GM21367 (cell line): ENCODE measurements around the gene LCE4A.
"Not testable (repeated sequence)": the region's sequence is repeated elsewhere in the genome, so short reads cannot be mapped to it uniquely, and the experiment has no call there.

ENCODE experiments used
- ATAC-seq: cut with Tn5 transposase; IDR thresholded peaks from one replicate; pipeline ENCODE4 v1.9.1; 2021; ENCODE audit not compliant: unreplicated experiment

The LCE4A gene, protein sequence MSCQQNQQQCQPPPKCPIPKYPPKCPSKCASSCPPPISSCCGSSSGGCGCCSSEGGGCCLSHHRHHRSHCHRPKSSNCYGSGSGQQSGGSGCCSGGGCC

DNA sequence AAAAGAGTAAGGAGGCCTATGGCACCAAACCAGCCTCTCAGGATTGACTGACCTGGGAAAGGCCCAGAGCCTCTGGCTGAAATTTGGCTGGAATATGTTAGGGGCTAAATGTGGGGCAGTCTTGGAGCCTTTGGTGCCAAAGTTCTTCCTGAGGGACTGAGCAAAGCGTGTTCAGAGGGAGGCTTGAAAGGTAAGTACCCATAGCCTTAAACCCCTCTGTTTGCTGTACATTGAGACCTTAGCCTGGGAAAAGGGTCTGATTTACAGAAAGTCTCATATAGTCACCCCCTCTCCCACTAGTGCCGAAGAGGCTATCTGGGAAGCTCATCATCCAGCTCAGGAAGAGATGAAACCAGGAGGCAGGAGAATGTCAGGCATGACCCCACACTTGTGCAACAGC lies at the start of gene LCE4A:
Gene LCE4A (plus strand): TSS at position 301 of the 400 bp plus-strand sequence. CDS start 916 bp downstream, outside the sequence.
- no peak for ATAC-seq

DNA sequence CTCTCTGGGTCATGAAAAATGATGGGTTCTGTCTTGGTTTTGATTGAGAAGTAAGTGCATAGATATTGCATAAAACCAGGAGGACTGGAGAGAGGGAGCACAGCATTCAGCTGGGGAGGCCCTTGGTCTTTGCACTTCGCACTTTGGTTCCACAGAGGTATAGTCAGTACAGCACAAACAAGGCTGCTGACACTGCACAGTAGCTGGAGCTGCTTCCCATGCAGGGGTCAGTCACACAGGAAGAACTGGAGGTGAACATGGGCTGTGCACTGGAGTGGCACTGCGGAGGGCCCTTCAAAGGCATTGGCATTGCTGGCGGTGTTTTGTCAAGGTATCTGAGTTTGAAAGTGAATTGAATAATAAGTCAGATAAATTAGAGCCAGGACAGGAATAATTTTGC lies 49.3 kb upstream of the LCE4A start:
- no peak for ATAC-seq

- ATAC-seq = no peak
Measured at GRCh38 chr1:152663098-152663497, 44.9 kb upstream of the LCE4A start, which contains the start of gene LCE2D. Gene LCE2D, plus strand, starts transcription at chr1:152663380. Its CDS starts 726 bp downstream, at chr1:152664106.

DNA sequence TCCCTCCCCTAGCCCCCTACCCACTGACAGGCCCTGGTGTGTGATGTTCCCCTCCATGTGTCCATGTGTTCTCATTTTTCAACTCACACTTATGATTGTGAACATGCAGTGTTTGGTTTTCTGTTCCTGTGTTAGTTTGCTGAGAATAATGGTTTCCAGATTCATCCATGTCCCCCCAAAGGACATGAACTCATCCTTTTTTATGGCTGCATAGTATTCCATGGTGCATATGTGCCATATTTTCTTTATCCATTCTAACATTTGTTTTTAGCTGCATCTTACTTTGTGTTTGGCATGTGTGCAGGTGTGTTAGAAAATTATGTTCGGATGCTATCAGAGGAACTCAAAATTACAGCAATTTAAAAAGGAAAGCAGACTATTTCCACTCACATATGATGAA lies 41.8 kb upstream of the LCE4A start:
- not testable (repeated sequence) for ATAC-seq

- no peak for ATAC-seq
Measured at GRCh38 chr1:152667648-152668047, 40.3 kb upstream of the LCE4A start.

DNA sequence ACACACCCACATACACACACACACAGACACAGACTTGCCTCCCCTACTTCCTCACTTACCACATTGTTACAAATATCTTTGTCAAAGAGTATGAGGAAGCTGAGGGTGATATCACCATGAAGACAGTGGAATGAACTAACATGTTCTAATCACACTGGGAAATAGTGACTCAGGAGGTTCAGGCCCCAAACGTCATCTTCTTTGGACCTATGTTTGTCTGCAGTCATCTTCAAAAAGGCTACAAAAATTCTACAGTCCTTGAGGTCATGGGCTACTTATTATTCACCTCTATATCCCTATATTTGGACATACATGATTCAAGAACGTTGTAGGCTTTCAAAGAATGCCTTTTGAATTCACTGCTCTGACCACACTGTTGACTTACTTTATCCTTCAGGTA lies 34.9 kb upstream of the LCE4A start:
- ATAC-seq = no peak

DNA sequence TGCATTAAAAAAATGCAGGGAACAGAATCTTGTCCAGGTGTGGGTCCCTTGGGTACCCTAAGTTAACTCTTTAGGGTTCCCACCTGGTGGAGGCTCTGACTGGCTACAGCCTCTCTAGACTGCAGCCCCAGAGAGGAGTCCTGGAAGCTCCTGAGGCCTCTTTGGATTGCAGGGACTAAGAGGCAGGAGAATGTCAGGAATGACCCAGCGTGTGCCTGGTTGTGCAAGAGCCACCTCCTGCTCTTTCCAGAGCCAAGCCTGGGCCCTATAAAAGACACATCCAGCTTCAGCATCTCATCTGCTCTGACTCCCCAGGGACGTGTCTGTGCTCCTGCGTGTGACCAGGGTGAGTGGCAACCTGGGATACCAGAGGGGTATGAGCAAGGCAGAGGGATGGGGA lies 33.0 kb upstream of the LCE4A start, which contains the start of gene LCE2C:
Gene LCE2C (plus strand): TSS at position 297 of the 400 bp plus-strand sequence. CDS start 737 bp downstream, outside the sequence.
- ATAC-seq = not testable (repeated sequence)

DNA sequence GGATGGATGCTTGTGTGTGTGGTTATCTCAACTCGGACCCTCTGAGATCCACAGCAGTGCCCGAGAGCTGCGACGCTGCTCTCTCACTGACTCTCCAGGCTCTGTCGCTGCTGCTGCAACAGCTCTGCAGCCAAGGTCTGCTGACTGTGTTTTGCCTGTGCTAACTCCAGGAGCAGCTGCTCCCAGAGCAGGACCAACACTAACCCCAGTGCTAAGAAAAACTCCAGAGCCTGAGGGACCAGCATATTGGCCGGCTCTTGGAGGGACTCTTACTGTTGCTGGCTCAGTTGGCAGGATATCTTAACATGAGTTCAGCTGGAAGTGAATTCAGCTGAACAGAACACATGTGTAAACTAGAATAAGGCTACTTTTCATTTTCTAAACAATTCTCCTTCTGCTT lies 28.5 kb upstream of the LCE4A start:
- no peak for ATAC-seq

- no peak for ATAC-seq
Measured at GRCh38 chr1:152681616-152682015, 26.3 kb upstream of the LCE4A start.

- ATAC-seq = no peak
Measured at GRCh38 chr1:152683846-152684245, 24.1 kb upstream of the LCE4A start.

DNA sequence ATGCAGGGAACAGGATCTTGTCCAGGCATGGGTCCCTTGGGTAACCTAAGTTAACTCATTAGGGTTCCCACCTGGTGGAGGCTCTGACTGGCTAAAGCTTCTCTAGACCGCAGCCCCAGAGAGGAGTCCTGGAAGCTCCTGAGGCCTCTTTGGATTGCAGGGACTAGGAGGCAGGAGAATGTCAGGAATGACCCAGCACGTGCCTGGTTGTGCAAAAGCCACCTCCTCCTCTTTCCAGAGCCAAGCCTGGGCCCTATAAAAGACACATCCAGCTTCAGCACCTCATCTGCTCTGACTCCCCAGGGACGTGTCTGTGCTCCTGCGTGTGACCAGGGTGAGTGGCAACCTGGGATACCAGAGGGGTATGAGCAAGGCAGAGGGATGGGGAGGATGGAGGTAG lies 22.1 kb upstream of the LCE4A start, which contains the start of gene LCE2B:
Gene LCE2B (plus strand): TSS at position 301 of the 400 bp plus-strand sequence. CDS start 721 bp downstream, outside the sequence.
- ATAC-seq = not testable (repeated sequence)

- ATAC-seq = no peak
Measured at GRCh38 chr1:152697701-152698600, 10.0 kb upstream of the LCE4A start, which contains the start of gene LCE2A. Gene LCE2A, plus strand, starts transcription at chr1:152698345. Its CDS starts 557 bp downstream, at chr1:152698902.

DNA sequence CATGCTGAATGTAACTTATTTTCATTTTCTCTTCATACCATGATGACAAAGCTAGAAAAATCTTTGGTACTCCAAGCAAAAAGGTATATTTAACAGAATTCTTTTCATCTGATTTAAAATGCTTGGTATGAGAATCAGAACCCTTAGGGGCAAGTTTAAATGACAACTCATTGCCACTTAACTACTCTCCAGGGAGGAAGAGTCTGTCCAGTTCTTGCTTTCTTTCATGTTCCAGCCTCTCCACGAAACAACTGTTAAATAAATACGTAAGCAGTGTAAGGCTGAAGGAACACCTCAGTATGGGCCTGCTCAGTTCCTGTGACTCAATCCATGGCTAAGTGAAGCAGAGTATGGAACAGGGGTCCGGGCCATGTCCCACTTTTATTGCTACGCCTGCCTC lies 8.2 kb upstream of the LCE4A start:
- ATAC-seq = no peak

DNA sequence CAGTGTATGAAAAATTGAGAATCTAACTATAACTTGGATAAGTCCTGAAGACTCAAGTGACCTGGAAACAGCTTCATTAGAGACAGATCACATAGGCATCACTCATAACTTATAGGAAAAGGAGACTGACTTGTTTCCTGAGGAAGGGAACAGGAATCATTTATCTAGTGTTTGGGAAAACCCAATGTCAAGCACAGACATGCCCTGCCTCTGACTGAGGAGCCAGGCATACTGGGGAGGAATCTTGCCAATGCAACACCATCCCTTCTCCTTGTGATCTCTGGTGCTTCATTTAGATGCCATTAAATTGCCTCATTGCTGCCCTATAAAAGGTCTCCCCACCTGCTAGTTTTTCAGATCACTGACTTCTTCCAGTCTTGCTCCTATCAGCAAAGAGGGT lies 10.3 kb downstream of the LCE4A start:
- no peak for ATAC-seq

DNA sequence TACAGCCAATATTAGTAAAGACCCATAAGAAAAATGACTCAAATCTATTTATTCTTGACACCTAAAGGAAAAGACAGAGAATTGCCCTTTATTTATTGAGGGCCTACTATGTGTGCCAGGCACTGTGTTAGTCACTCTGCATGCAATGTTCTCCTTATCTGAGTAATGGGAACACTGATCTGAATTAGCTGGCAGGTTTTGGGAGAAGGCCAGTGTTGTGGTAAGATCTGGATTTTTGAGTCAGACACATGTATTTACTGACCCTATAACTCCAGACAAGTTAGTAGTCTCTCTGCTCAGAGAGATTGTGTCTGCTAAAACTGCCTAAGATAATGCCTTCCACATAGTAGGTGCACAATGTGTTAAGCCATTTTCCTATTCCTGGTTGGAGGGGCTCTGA lies 17.3 kb downstream of the LCE4A start:
- no peak for ATAC-seq

DNA sequence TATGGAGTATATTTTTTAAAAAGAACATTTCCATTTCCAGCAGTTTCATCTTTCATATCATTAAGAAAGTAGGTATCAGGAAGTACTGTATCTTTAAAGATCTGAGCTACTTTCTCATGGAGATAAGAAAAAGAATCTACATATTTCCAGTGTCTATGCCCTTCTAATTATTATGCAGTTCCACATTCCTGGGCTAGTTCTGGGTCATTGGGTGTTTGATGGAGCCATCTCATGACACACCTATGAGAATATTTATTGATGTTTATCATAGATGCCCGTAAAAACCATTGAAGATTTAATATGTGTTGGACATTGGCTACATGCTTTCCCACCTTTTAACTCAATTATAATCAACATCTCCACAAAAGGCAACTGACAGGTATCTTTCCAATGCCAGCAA lies 21.0 kb downstream of the LCE4A start:
- ATAC-seq = no peak

DNA sequence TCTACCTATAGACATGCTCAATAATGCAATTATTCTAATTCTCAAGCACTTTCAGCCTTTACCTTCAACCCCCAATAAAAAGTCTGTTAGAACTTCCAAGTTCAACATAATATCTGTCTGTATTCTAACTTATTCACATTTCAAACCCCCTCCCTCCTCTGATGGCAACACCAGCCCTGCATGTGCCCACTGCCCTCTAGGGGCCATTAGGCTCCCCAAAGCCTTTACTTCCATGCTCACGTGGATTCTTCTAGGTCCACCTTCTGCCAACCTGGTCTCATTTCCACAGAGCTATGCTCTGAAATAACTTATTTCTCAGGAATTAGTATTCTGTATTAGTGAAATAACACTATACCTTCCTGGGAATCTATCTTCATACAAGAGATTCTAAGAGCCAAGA lies 27.7 kb downstream of the LCE4A start:
- no peak for ATAC-seq

DNA sequence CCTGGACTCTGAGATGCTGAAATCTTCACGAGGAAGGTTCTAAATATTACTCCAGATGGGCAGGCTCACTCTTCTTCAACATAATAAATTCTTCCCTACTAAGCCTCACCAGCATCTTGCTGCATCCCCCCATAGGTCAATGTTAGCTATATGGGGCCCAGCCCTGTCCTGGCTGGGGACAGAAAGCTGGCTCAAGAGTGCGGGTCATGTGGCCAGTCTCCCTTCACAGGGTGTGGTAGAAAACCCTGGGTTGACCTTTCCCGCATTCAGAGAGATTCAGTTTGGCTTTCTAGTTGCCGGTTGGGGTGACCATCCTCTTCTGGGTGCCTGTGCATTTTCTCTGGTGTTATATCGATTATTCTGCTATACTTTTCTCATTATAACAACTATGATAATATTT lies 30.0 kb downstream of the LCE4A start:
- no peak for ATAC-seq

DNA sequence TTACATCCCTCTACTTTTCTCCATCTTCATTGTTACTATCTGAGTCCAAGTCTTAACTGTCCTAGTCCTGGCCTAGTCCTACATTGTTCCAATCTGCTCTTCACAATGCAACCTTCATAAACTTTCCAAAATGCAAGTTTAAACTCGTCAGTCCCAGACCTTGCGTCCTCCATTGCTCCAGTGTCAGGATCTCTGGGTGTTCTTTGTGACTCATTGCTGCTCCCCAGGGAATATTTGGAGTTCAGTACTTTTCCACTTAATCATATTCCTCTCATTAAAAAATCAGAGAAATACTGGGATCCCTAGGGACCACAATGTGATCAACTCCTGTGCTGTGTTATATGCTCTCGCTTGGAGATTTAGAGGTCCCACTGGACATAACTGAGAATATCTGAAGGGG lies 31.9 kb downstream of the LCE4A start:
- no peak for ATAC-seq

DNA sequence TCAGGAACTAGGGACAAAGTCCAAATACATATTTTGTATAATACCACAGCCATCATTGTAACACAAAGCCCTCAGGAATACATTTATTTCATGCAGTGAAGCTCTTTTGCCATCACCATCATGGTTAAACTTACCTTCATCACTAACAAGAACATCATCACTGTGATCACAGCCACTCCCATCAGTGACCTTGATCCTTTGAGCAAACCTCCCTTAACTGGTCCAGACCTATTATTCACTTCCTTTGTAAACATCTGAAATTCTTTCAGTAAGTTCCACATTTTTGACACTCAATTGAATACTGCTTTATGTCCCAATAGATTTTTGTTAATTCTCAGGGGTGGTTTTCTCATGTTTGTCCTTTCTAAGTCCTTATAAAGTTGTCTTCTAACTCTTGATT lies 33.7 kb downstream of the LCE4A start:
- no peak for ATAC-seq

- ATAC-seq = no peak
Measured at GRCh38 chr1:152743371-152744145, 35.6 kb downstream of the LCE4A start.
